ENCODE results near the gene OR14C36.
"Not testable (repeated sequence)": the region's sequence is repeated elsewhere in the genome, so short reads cannot be mapped to it uniquely, and the experiment has no call there.

OR14C36 gene, protein sequence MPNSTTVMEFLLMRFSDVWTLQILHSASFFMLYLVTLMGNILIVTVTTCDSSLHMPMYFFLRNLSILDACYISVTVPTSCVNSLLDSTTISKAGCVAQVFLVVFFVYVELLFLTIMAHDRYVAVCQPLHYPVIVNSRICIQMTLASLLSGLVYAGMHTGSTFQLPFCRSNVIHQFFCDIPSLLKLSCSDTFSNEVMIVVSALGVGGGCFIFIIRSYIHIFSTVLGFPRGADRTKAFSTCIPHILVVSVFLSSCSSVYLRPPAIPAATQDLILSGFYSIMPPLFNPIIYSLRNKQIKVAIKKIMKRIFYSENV

DNA sequence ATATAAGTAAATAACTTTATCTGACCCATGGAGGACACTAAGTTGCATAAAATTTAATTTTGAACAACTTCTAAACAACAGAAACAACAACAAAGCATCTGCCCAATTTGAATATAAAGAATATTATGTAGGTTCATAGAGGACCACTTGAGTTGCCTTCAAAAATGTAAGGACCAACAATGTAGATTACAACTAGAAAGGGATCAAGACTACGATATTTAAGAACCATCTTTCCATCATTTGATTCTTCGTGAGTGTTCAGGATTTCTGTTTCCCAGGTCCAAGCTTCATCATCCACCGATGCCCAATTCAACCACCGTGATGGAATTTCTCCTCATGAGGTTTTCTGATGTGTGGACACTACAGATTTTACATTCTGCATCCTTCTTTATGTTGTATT lies at the start of gene OR14C36:
OR14C36 (plus strand) TSS at position 301 of the 400 bp plus-strand sequence; CDS start at position 301, 0 bp downstream.
- Mint-ChIP-seq H3K4me1 (no peaks in the 10 kb centered on the region), H3K27me3 (no peaks in the 10 kb centered on the region), H3K9me3 (no peaks in the 10 kb centered on the region), H3K4me3 (no peak within 1 kb of the TSS), H3K36me3 (no peaks in the 10 kb centered on the region), H3K27ac (no peak within 1 kb of the TSS)
- CTCF ChIA-PET: no interaction called here
- no peak for DNase-seq

DNA sequence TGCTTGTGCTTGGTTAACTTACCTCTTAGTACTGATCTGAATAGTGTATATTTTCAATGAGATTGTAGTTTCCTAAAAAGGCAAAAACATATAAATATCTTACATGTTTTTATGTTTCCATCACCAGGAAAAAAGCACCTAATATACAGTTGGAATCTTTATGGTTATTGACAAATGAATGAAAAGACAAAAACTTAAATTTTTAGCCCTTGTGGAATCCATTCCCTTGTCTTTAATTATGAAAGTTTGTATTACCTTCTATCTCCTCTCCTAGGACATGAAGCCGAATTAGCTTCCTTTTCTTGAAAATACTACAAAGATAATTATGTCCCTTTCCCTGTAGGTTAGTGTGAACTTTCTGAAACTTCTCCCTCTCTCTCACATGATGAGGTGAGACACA lies 45.3 kb upstream of the OR14C36 start, which contains the start of gene OR2T12:
OR2T12 (minus strand) TSS at position 101 of the 400 bp plus-strand sequence. CDS start 7,846 bp downstream, outside the sequence.
- Mint-ChIP-seq H3K27me3 (no peaks in the 10 kb centered on the region), H3K4me1 (no peaks in the 10 kb centered on the region), H3K9me3 (peaks cover 7% of the 10 kb centered on the region), H3K36me3 (no peaks in the 10 kb centered on the region), H3K4me3 (no peak within 1 kb of the TSS), H3K27ac (no peak within 1 kb of the TSS)
- no peak for DNase-seq
- CTCF ChIA-PET: no interaction called here

DNA sequence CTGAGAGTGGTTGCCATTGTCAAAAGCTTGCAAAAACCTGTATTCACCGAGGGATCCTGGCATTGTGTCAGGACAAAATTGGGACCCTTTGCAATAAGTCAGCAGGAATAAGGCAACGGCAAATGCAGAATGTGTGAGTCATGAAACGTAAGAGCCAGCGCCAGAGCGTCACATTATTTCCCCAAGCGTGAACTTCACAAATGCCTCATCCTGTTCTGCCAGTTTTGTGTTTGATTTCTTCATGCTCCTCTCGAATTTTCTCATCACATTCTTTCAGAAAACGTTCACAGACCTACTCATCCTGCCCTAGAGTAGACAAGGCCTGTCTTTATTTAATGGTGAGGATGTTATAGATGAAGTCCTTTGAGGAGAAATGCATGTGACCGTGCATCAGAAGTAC lies 42.9 kb upstream of the OR14C36 start:
- H3K9me3 Mint-ChIP-seq, H3K27me3 Mint-ChIP-seq, CTCF ChIA-PET: not testable (repeated sequence)

DNA sequence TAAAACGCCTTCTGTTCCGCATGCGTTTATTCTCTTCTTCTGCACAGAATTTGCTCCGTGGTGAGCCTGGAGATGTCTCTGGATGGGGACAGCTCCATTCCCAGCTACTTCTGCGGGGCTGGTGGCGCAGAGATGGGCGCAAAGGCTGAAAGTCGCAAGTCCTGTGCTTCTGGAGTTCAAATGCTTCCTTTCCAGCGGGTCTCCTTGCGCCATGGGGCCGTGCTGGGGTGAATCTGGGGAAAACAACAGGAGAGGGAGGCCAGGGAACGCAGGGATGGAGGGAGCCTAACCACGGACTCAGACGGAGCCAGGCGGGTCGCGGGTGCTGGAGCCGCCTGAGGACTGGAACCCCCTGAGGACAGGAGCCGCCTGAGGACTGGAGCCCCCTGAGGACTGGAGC lies 42.5 kb upstream of the OR14C36 start:
- Mint-ChIP-seq H3K4me3 (no peak overlapping the region), H3K27ac (no peak overlapping the region), H3K9me3 (peaks cover 4% of the 10 kb centered on the region), H3K36me3 (no peaks in the 10 kb centered on the region), H3K4me1 (no peaks in the 10 kb centered on the region), H3K27me3 (no peaks in the 10 kb centered on the region)
- CTCF ChIA-PET: no interaction called here
- no peak for DNase-seq

More for the DNA sequence above, 42.9 kb upstream of the OR14C36 start:
- DNase-seq, H3K4me3 Mint-ChIP-seq, H3K4me1 Mint-ChIP-seq, H3K27ac Mint-ChIP-seq, H3K36me3 Mint-ChIP-seq: not testable (repeated sequence)

DNA sequence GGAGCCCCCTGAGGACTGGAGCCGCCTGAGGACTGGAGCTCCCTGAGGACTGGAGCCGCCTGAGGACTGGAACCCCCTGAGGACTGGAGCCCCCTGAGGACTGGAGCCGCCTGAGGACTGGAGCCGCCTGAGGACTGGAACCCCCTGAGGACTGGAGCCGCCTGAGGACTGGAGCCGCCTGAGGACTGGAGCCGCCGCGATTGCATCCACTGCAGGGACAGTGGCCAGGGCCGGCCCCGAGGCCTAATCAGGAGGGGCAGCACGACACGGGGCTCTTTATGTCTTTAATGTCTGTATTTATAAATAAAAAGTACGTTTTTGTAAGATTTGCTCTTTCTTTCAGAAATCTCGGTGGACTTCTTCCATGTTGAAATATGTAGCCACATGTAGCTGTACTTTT lies 41.8 kb upstream of the OR14C36 start:
- H3K4me1 Mint-ChIP-seq, H3K36me3 Mint-ChIP-seq, H3K4me3 Mint-ChIP-seq, CTCF ChIA-PET, H3K27ac Mint-ChIP-seq, H3K9me3 Mint-ChIP-seq, DNase-seq, H3K27me3 Mint-ChIP-seq: not testable (repeated sequence)

DNA sequence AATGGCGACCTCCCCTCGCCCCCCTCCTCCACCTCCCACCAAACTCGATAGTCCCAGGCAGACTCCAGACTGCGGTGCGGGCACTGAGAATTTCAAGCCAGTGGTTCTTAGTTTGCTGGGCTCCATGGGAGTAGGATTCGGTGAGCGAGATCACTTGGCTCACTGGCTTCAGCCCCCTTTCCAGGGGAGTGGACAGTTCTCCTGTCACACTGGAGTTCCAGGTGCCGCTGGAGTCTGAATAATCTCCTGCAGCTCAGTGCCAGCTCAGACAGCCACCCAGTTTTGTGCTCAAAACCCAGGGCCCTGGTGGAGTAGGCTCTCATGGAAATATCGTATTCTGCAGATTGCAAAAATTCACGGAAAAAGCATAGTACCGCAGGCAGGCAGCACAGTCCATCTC lies 31.8 kb upstream of the OR14C36 start:
- Mint-ChIP-seq H3K4me1 (no peaks in the 10 kb centered on the region), H3K9me3 (peaks cover 12% of the 10 kb centered on the region), H3K27ac (no peak overlapping the region), H3K27me3 (no peaks in the 10 kb centered on the region), H3K4me3 (no peak overlapping the region), H3K36me3 (no peaks in the 10 kb centered on the region)
- no peak for DNase-seq
- CTCF ChIA-PET: no interaction called here

DNA sequence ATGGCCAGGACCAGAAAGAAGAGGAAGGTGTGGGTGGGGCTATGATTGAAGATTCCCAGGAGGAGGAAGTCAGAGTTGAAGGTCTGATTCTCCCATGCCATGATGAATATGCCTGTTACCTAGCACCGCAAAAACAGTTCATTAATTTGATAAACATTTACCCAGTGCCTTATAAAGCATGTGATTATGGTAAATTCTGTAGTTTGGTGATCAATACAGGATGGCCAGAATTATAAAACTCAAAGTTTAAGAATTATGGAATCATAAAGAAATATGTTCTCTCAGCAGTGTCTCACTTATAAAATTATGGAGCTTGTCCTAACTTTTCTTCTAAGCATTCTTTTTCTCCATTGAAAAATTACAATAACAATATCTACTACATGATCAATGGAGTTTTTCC lies 24.1 kb upstream of the OR14C36 start, which contains the start of gene OR2M7:
OR2M7 (minus strand) TSS at position 101 of the 400 bp plus-strand sequence; CDS start at position 101, 0 bp downstream.
- H3K4me1 Mint-ChIP-seq: no peaks in the 10 kb centered on the region
- H3K36me3 Mint-ChIP-seq: no peaks in the 10 kb centered on the region
- H3K9me3 Mint-ChIP-seq: peaks cover 1% of the 10 kb centered on the region
- no peak within 1 kb of the TSS for H3K27ac Mint-ChIP-seq
- H3K27me3 Mint-ChIP-seq: no peaks in the 10 kb centered on the region
- no peak for DNase-seq
- CTCF ChIA-PET: no interaction called here
- no peak within 1 kb of the TSS for H3K4me3 Mint-ChIP-seq

DNA sequence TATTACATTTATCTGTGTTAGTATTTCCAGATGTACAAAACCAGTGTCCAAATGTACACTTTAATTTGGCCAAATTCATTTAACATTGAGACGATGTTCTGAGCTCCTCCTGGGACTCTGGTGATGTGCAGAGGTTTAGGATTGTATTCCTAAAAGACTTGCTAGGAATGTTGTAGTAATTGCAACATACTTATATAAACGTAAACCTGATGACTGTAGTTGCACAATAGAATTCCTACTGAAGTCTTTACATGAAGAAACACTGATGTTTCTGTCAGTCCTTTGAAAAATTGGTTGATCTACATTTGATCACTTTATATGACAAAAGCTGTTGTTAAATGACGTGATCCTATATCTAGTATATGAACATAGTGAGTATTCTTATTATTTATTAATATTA lies 5.1 kb upstream of the OR14C36 start:
- H3K27me3 Mint-ChIP-seq: no peaks in the 10 kb centered on the region
- DNase-seq: no peak
- H3K27ac Mint-ChIP-seq: no peak overlapping the region
- CTCF ChIA-PET: no interaction called here
- no peak overlapping the region for H3K4me3 Mint-ChIP-seq
- no peaks in the 10 kb centered on the region for H3K36me3 Mint-ChIP-seq
- H3K9me3 Mint-ChIP-seq: no peaks in the 10 kb centered on the region
- H3K4me1 Mint-ChIP-seq: no peaks in the 10 kb centered on the region

DNA sequence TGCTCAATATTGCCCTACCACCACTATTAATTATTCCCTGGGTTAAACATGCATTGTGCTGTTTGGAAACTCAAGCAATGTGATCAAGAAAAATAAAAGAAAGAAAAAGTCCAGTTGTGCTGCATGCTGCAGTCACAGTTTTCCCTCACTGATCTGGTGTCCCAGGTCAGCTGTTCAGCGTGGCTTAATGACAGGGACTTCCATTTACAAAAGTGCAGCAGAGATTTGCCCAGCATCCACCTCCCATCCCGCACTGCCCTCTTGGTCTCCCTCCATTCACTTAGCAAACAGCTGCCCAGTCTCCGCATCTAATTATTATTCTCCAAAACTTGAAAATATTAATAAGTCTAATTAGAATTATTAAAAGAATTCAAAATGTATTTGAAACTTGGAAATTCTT lies 10.8 kb downstream of the OR14C36 start:
- CTCF ChIA-PET: no interaction called here

DNA sequence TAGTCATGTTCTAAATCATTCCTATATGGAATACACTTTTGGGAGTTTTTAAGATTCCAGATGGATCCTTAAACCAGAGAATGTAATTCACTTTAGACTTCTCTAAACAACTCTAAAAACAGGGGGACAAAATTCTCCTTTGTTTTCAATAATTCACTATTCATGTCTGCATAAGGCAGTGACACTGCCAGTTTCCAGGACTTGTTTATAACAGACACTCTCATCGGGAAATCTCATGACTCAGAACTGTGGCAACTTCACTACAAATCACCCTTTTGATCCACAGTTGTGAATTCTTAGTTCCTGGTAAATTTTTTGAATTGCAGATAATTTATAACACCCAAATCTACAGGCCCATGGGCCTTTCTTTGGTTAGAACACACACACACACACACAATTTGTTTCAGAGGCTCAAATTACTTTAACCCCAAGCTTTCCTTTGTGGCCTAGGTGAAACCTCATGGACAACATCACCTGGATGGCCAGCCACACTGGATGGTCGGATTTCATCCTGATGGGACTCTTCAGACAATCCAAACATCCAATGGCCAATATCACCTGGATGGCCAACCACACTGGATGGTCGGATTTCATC lies 12.6 kb downstream of the OR14C36 start, which contains the start of gene OR2T4:
OR2T4 (plus strand) TSS at position 545 of the 595 bp plus-strand sequence; CDS start at position 545, 0 bp downstream.
- CTCF ChIA-PET: no interaction called here
- Mint-ChIP-seq H3K4me1 (no peaks in the 10 kb centered on the region), H3K9me3 (no peaks in the 10 kb centered on the region), H3K27ac (no peak within 1 kb of the TSS), H3K27me3 (no peaks in the 10 kb centered on the region), H3K36me3 (no peaks in the 10 kb centered on the region), H3K4me3 (no peak within 1 kb of the TSS)
- DNase-seq: no peak

More for the DNA sequence above, 10.8 kb downstream of the OR14C36 start:
- H3K27ac Mint-ChIP-seq: no peak overlapping the region
- H3K4me1 Mint-ChIP-seq: no peaks in the 10 kb centered on the region
- no peaks in the 10 kb centered on the region for H3K27me3 Mint-ChIP-seq
- no peak for DNase-seq
- H3K9me3 Mint-ChIP-seq: no peaks in the 10 kb centered on the region
- H3K4me3 Mint-ChIP-seq: no peak overlapping the region
- no peaks in the 10 kb centered on the region for H3K36me3 Mint-ChIP-seq

DNA sequence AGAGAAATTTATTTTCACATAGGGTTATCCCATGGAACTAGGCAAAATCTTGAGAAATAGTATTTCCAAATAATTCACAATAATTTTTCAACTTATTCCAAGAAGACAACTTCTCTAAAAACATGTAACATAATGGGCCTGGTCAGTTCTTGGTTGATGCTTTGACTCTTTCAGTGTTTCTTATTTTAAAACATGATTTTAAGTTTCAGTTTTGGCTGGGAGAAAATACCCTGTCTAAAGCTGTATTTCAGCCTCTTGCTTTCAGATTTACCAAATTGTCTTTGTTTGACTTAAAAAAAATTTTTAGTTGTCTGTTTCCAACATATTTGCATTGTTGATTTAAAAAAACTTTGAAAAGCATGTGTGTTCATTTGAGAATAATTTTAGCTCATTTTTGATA lies 18.0 kb downstream of the OR14C36 start:
- Mint-ChIP-seq H3K36me3 (no peaks in the 10 kb centered on the region), H3K27me3 (no peaks in the 10 kb centered on the region), H3K4me1 (no peaks in the 10 kb centered on the region), H3K4me3 (no peak overlapping the region), H3K27ac (no peak overlapping the region), H3K9me3 (no peaks in the 10 kb centered on the region)
- CTCF ChIA-PET: no interaction called here
- no peak for DNase-seq

DNA sequence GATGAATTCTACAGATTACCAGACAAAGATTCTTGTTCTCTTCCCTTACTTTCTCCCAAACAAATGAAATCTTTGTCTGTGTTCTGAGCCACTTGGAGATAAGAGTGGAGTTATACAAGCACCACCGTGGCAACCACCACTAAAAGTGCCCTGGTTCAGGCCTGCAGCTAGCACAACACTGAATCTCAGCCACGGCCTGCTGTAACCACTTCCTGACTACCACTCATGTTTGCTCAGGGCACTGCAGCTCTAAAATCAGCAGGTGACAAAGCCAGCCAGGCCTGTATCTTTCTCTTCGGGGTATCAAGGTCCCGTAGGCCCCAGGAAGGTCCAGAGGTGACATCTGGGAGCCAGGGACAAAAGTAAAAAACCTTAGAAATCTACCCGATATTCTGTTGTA lies 23.8 kb downstream of the OR14C36 start:
- DNase-seq: no peak
- no peaks in the 10 kb centered on the region for H3K9me3 Mint-ChIP-seq
- H3K36me3 Mint-ChIP-seq: no peaks in the 10 kb centered on the region
- H3K4me3 Mint-ChIP-seq: no peak overlapping the region
- H3K27me3 Mint-ChIP-seq: no peaks in the 10 kb centered on the region
- no peak overlapping the region for H3K27ac Mint-ChIP-seq
- no peaks in the 10 kb centered on the region for H3K4me1 Mint-ChIP-seq
- CTCF ChIA-PET: no interaction called here

DNA sequence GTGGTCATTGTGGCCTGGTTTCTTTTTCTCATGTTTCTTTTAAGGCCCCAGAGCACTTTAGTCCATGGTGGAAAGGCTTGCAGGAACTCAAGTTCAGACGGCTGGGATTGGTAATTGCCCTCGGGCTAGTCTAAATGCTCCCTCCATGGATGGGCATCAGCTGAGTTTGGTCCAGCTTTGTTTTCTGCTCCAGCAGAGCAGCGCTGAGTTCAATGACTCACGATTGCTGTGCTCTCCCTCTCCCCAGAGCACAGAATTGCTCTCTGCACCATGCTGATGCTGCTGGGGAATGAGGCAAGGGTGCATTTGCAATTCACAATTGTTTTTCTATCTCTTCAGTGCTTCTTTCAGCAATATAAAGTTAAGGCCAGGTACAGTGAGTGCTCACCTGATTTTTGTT lies 25.2 kb downstream of the OR14C36 start:
- H3K9me3 Mint-ChIP-seq: no peaks in the 10 kb centered on the region
- no peaks in the 10 kb centered on the region for H3K36me3 Mint-ChIP-seq
- no peaks in the 10 kb centered on the region for H3K27me3 Mint-ChIP-seq
- CTCF ChIA-PET: no interaction called here
- DNase-seq: no peak
- H3K27ac Mint-ChIP-seq: no peak overlapping the region
- H3K4me3 Mint-ChIP-seq: no peak overlapping the region
- H3K4me1 Mint-ChIP-seq: no peaks in the 10 kb centered on the region

DNA sequence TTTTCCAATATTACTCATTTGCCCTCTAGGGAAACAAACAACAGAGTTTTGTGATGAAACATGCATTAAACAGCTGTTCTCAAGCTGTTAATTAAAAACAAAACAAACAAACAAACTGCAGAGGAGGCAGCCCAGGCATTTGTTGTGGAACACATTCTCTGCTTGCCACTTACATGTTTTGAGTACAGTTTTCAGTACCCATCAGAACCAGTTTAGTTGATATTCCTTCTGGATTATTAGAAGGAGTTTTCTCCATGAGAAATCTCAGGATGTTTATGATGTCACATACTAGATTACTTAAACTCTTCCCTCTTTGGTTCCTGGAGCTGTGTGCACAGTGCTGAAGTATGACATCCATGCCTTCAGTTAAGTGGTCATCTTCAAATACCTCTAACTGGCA lies 26.9 kb downstream of the OR14C36 start, which contains the start of gene OR2T6:
OR2T6 (plus strand) TSS at position 301 of the 400 bp plus-strand sequence. CDS start 11,863 bp downstream, outside the sequence.
- H3K27me3 Mint-ChIP-seq: no peaks in the 10 kb centered on the region
- H3K36me3 Mint-ChIP-seq: no peaks in the 10 kb centered on the region
- H3K9me3 Mint-ChIP-seq: no peaks in the 10 kb centered on the region
- CTCF ChIA-PET: no interaction called here
- no peaks in the 10 kb centered on the region for H3K4me1 Mint-ChIP-seq
- H3K4me3 Mint-ChIP-seq: no peak within 1 kb of the TSS
- DNase-seq: no peak
- H3K27ac Mint-ChIP-seq: no peak within 1 kb of the TSS

DNA sequence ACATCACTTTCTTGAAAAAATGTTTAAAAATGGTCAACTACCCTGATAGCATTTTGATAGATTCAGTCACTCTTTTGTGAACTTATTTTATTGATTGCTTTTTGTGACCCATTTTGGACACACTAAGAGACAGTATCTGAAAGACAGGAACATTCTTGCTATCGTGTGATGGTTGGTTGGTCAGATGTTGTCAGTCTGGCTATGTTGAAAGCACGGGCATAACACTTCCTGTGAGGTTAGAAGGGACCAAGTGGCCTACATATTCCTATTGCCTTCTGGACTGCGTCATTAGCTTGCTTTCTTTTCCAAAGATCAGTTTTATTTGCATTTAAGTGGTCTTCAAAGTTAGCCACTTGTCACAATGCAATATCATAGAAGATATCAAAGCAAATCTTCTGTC lies 28.3 kb downstream of the OR14C36 start:
- no peak for DNase-seq
- Mint-ChIP-seq H3K9me3 (no peaks in the 10 kb centered on the region), H3K4me1 (no peaks in the 10 kb centered on the region), H3K27ac (no peak overlapping the region), H3K36me3 (no peaks in the 10 kb centered on the region), H3K4me3 (no peak overlapping the region), H3K27me3 (no peaks in the 10 kb centered on the region)
- CTCF ChIA-PET: no interaction called here

All from activated naive CD4-positive, alpha-beta T cell treated with anti-CD3 and anti-CD28 coated beads, Interleukin-2, amount 10 ng/mL, durations not matched to agents 7 days and 5 days (primary cell).